ENCODE results near the gene TAOK1.
A peak's percentile ranks its signal among the peaks of the same experiment; 100 is the strongest.
"Not testable (repeated sequence)": the region's sequence is repeated elsewhere in the genome, so short reads cannot be mapped to it uniquely, and the experiment has no call there.

TAOK1 gene

DNA sequence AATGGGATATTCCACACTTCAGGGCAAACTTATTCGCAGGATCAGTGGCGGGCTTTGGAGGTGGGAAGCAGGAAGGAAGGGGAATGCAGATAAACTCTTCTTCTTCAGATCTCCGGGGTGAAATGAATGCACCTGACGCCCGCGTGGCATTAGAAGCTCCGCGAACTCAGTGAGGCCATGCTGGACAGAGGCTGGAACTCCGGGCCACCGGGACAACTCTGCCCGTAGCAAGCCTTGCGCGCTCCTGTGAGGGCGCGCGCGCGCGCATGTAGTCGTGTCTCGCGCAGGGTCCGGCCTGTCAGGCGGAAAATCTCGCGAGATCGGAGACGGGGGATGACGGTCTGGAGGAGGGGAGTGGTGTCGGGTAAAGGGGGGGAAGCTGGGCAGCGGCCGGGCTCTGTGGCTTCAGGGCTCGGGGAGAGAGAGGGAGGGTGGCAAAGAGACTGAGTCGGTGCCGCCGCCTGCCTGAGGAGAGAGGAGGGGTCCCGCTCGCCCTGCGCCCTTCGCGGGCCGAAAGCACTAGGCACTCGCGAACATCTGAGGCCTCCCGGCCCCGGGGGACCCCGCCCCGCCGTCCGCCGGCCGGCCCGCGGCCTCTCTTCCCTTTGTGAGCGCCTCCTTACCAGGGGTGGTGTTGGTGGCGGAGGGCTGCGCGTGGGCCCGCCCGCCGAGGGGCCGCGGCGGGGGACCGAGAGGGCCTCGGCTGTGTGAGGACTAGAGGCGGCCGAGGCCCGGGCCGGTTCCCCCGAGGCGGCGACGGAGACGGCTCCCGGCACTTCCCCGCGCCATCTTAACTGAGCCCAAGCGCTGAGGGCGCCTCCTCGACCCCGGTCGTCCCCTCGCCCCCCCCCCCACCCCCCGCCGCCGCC is at the start of gene TAOK1:
Gene TAOK1, plus strand, starts transcription at position 382 of the 869 bp plus-strand sequence. CDS start 61,186 bp downstream, outside the sequence.
- Histone ChIP-seq H3K27me3 (replicated peaks) (no peaks in the 10 kb centered on the region), H3K36me3 (replicated peaks) (no peaks in the 10 kb centered on the region), H3K4me3 (ENCODE audit: low read depth, low read length) (peak within 1 kb of the TSS; percentile 87), H3K27ac (peak within 1 kb of the TSS; percentile 87)
- TF ChIP-seq CTCF (IDR thresholded peaks at IDR 0.05; ENCODE audit: low read depth, low read length, missing control alignments): no peak
- peak; percentile 97 for DNase-seq
- in situ Hi-C loops (cut with HindIII; ENCODE audit: low pct_ligation_motif_present, low sequenced_read_pairs): no loop called here

DNA sequence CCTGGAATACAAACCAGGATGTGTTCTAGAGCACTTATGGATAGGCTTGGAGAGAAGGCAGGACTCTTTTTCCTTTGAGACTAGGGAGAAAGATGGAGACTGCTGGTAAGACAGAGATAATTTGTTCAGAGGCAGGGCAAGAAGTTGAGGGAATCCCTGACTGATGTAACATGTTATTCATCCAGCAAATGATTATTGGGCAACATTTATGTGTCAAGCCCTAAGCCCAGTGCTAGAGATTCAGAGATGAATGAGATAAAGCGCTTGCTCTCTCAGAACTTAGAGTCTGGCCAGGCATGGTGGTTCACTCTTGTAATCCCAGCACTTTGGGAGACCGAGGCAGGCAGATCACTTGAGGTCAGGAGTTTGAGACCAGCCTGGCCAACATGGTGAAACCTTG is 48.4 kb upstream of the TAOK1 start:
- in situ Hi-C loops (cut with HindIII; ENCODE audit: low pct_ligation_motif_present, low sequenced_read_pairs): no loop called here

GRCh38 chr17:29342158-29342765 is 47.9 kb upstream of the TAOK1 start:
- DNase-seq: no peak
- Histone ChIP-seq H3K27ac (no peak overlapping the region), H3K36me3 (replicated peaks) (no peaks in the 10 kb centered on the region), H3K27me3 (replicated peaks) (peaks cover 6% of the 10 kb centered on the region), H3K4me3 (ENCODE audit: low read depth, low read length) (no peak overlapping the region)
- in situ Hi-C loops (cut with HindIII; ENCODE audit: low pct_ligation_motif_present, low sequenced_read_pairs): no loop called here
- no peak for TF ChIP-seq CTCF (IDR thresholded peaks at IDR 0.05; ENCODE audit: low read depth, low read length, missing control alignments)

More for the DNA sequence above, 48.4 kb upstream of the TAOK1 start:
- no peak for DNase-seq
- Histone ChIP-seq H3K36me3 (replicated peaks) (no peaks in the 10 kb centered on the region), H3K27ac (no peak overlapping the region), H3K4me3 (ENCODE audit: low read depth, low read length) (no peak overlapping the region), H3K27me3 (replicated peaks) (peaks cover 6% of the 10 kb centered on the region)
- no peak for TF ChIP-seq CTCF (IDR thresholded peaks at IDR 0.05; ENCODE audit: low read depth, low read length, missing control alignments)

DNA sequence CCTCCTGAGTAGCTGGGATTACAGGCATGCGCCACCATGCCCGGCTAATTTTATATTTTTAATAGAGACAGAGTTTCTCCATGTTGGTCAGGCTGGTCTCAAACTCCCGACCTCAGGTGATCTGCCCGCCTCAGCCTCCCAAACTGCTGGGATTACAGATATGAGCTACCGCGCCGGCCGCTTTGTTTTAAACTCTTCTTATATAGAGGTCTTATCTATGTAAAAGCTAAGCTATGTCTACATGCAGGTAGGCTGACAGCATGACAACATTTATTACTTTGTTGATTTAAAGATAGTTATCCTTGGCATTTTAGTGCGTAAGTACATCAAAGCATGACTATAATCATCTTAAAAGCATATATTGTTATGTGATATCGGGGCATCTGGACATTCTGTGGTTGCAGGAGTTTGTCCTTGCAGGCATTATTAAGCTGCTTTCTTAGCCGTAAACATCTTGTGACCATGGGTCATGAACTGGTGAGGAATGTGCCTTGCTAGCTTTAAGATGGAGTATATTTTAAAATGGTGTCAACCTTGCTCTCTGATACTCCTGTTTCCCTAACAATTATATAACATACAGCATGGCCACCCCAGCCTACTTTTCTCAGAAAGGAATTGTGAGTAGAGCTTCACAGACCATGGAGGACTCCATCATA is 45.8 kb upstream of the TAOK1 start:
- TF ChIP-seq CTCF (IDR thresholded peaks at IDR 0.05; ENCODE audit: low read depth, low read length, missing control alignments): no peak
- peaks cover 6% of the 10 kb centered on the region for H3K27me3 ChIP-seq (replicated peaks)
- no peak overlapping the region for H3K27ac ChIP-seq
- no peak overlapping the region for H3K4me3 ChIP-seq (ENCODE audit: low read depth, low read length)
- in situ Hi-C loops (cut with HindIII; ENCODE audit: low pct_ligation_motif_present, low sequenced_read_pairs): no loop called here
- H3K36me3 ChIP-seq (replicated peaks): no peaks in the 10 kb centered on the region
- no peak for DNase-seq

DNA sequence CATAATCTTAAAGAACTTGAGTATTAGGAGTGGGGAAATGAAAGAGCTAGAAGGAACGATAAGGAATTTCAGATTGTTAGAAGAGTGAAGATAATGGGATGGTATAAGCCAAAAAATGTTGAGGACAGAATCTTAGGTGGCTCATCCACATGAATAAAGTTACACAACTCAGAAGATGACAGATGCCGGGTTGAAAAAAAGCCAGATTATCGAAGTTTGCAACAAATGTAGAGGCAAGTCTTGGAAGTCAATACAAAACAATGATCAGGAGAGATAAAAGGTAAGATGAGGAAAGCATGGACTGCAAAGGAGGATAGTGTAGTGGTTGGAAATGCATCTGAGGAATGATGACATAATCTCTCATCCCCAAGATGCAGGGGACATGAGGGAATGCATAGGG is 45.1 kb upstream of the TAOK1 start:
- in situ Hi-C loops (cut with HindIII; ENCODE audit: low pct_ligation_motif_present, low sequenced_read_pairs): no loop called here
- H3K36me3 ChIP-seq (replicated peaks): no peaks in the 10 kb centered on the region

GRCh38 chr17:29345470-29345869 is 44.7 kb upstream of the TAOK1 start:
- H3K4me3 ChIP-seq (ENCODE audit: low read depth, low read length); H3K27ac ChIP-seq; DNase-seq; H3K27me3 ChIP-seq (replicated peaks); H3K36me3 ChIP-seq (replicated peaks); in situ Hi-C loops (cut with HindIII; ENCODE audit: low pct_ligation_motif_present, low sequenced_read_pairs): not testable (repeated sequence)

More for the DNA sequence above, 45.1 kb upstream of the TAOK1 start:
- H3K4me3 ChIP-seq (ENCODE audit: low read depth, low read length): no peak overlapping the region
- H3K27me3 ChIP-seq (replicated peaks): peaks cover 6% of the 10 kb centered on the region
- H3K27ac ChIP-seq: no peak overlapping the region
- no peak for DNase-seq
- no peak for TF ChIP-seq CTCF (IDR thresholded peaks at IDR 0.05; ENCODE audit: low read depth, low read length, missing control alignments)

Data from brain microvascular endothelial cell (primary cell).